ENCODE measurements around the gene TRIO. TPM values are rescaled to one million over a fixed set of nuclear protein-coding genes. Genes with fewer than 3 reads are reported as not detected.

The TRIO gene
- total and polyA plus RNA-seq, 8 donors = 84.4 to 151 (median 93.7) TPM

DNA sequence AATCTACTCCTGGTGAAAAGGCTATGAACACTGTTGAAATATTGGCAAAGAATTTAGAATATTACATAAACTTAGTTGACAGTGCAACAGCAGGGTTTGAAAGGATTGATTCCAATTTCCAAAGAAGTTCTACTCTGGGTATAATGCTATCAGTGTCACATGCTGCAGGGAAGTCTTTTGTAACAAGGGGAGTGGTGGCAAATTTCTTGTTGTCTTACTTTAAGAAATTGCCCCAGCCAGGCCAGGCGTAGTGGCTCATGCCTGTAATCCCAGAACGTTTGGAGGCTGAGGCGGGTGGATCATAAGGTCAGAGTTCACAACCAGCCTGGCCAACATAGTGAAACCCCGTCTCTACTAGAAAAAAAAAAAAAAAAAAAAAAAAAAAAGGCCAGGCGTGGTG is 352.2 kb downstream of the TRIO start:
- TF ChIP-seq, protein P1, sequence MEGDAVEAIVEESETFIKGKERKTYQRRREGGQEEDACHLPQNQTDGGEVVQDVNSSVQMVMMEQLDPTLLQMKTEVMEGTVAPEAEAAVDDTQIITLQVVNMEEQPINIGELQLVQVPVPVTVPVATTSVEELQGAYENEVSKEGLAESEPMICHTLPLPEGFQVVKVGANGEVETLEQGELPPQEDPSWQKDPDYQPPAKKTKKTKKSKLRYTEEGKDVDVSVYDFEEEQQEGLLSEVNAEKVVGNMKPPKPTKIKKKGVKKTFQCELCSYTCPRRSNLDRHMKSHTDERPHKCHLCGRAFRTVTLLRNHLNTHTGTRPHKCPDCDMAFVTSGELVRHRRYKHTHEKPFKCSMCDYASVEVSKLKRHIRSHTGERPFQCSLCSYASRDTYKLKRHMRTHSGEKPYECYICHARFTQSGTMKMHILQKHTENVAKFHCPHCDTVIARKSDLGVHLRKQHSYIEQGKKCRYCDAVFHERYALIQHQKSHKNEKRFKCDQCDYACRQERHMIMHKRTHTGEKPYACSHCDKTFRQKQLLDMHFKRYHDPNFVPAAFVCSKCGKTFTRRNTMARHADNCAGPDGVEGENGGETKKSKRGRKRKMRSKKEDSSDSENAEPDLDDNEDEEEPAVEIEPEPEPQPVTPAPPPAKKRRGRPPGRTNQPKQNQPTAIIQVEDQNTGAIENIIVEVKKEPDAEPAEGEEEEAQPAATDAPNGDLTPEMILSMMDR (IDR thresholded peaks at IDR 0.05) = no peak
- intact Hi-C loops (cut with DNase I) = no loop called here
- no peak overlapping the region for H3K4me3 ChIP-seq
- H3K36me3 ChIP-seq = peaks cover 0 to 87% of the 10 kb centered on the region in 2 donors
- peaks cover 0 to 6% of the 10 kb centered on the region in 2 donors for H3K4me1 ChIP-seq
- ATAC-seq = no peak
- no peak for DNase-seq
- H3K27me3 ChIP-seq = no peaks in the 10 kb centered on the region
- H3K9me3 ChIP-seq = no peaks in the 10 kb centered on the region
- H3K27ac ChIP-seq = no peak overlapping the region

DNA sequence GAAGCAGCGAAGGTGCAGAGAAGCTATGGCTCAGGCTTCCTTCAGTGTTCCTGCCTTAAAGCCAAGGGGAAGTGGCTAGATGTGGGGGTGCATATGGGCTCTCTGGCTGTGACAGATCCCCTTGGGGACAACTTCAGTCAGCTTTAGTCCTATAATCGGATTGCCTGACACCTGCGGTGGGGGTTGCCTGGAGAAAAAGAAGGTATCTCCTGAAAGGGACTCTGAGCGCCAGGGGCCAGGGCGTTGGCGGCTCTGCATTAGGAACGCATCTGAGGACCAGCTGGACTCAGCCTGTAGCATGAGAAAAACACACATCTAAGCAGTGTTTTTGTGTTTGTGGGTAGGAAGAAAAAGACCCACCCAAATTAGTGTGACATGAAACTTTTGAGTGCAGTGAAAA is 354.2 kb downstream of the TRIO start:
- Histone ChIP-seq H3K4me3 (no peak overlapping the region), H3K9me3 (no peaks in the 10 kb centered on the region), H3K27me3 (no peaks in the 10 kb centered on the region), H3K36me3 (peaks cover 0 to 90% of the 10 kb centered on the region in 2 donors), H3K4me1 (no peaks in the 10 kb centered on the region), H3K27ac (no peak overlapping the region)
- TF ChIP-seq, protein P1 (IDR thresholded peaks at IDR 0.05) = no peak
- DNase-seq = no peak
- no peak for ATAC-seq
- intact Hi-C loops (cut with DNase I) = no loop called here

DNA sequence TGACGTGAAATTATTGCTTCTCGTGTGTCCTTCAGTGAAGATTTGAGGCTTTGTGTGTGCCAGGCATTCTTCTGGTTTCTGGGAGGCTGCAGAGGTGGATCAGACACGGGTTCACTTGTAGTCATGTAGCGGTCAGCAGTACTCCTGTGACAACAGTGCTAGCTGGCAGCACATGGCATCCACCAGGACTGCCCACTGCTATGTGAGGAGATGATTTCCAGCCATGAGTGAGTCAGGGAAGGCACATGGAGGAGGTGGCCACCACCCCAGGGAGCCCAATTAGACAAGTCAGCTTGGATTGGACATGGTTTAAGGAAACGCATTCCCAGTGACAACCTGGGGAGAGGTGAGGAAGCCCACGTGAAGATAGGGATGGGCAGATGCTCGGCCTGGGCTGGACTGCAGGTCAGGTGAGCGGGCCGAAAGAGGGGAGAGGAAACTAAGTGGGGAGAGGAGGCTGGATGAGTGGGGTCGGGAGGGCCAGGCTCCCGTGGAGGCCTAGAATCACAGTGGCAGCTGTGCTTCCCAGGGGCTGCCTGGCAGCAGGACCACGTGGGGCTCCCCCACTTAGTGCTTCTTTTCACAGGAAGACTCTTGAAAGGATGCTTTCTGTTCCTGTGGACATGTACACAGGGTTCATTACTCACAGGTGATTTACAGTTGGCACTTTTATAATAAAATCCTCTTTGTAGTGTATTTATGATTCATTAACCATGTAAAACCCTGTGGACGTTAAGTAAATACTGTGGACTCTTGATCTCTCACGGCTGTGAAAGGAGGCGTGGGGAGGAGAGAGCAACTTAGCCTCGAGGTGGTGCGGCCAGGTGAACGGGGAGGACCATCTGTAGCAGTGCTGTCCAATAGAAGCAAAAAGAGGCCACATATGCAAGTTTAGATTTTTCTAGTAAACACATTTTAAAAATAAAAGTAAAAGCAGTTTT is 358.5 kb downstream of the TRIO start:
- Histone ChIP-seq H3K9me3 (no peaks in the 10 kb centered on the region), H3K4me1 (no peaks in the 10 kb centered on the region), H3K27ac (no peak overlapping the region), H3K4me3 (no peak overlapping the region), H3K36me3 (peaks cover 0 to 99% of the 10 kb centered on the region in 2 donors), H3K27me3 (no peaks in the 10 kb centered on the region)
- TF ChIP-seq, protein P1 (IDR thresholded peaks at IDR 0.05) = no peak
- no peak for DNase-seq
- intact Hi-C loops (cut with DNase I) = no loop called here
- ATAC-seq = no peak

DNA sequence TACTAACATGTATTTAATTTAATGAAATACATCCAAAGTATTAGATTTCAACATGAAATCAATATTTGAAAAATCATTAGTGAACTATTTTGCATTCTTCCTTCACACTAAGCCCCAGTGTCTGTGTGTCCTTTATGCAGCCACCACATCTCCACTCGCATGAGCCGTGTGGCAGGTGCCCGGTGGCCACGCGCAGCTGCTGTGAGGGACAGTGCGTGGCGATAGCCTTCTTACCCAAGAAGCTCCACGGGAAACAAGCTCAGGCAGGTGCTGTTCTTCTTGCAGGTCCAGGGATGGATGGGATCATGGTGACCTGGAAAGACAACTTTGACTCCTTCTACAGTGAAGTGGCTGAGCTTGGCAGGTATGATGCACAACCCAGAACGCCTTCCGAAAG is 359.1 kb downstream of the TRIO start:
- H3K4me3 ChIP-seq = no peak overlapping the region
- peaks cover 0 to 99% of the 10 kb centered on the region in 2 donors for H3K36me3 ChIP-seq

More for the DNA sequence above, 359.1 kb downstream of the TRIO start:
- no peak for ATAC-seq
- intact Hi-C loops (cut with DNase I) = no loop called here
- Histone ChIP-seq H3K4me1 (no peaks in the 10 kb centered on the region), H3K27ac (no peak overlapping the region), H3K9me3 (no peaks in the 10 kb centered on the region), H3K27me3 (no peaks in the 10 kb centered on the region)
- no peak for DNase-seq
- TF ChIP-seq, protein P1 (IDR thresholded peaks at IDR 0.05) = no peak

All from left lung (tissue), 10 donors.